T-helper 1 cell treated with Interleukin-12 subunit alpha and Interleukin-12 subunit beta and Interleukin-4 antibody, amounts not matched to agents 30 μg/mL and 1 μg/mL, for 36 hours (primary cell): ENCODE results near the gene RAVER2.
A peak's percentile ranks its signal among the peaks of the same experiment; 100 is the strongest.

Experiments used
- H3K27ac Mint-ChIP-seq: one replicate; pipeline ENCODE4 v1.8.0; 2021; ENCODE audit warnings: mild to moderate bottlenecking, mixed read lengths
- H3K27me3 Mint-ChIP-seq: one replicate; pipeline ENCODE4 v1.8.0; 2021; ENCODE audit warnings: low read depth, mixed read lengths
- H3K36me3 Mint-ChIP-seq: one replicate; pipeline ENCODE4 v1.8.0; 2021; ENCODE audit warnings: low read depth, mixed read lengths
- H3K4me1 Mint-ChIP-seq: one replicate; pipeline ENCODE4 v1.8.0; 2021; ENCODE audit warnings: low read depth, mixed read lengths
- H3K4me3 Mint-ChIP-seq: one replicate; pipeline ENCODE4 v1.8.0; 2021; ENCODE audit warnings: mild to moderate bottlenecking, moderate library complexity, mixed read lengths
- H3K9me3 Mint-ChIP-seq: one replicate; pipeline ENCODE4 v1.8.0; 2021; ENCODE audit warnings: mixed read lengths

RAVER2 gene

DNA sequence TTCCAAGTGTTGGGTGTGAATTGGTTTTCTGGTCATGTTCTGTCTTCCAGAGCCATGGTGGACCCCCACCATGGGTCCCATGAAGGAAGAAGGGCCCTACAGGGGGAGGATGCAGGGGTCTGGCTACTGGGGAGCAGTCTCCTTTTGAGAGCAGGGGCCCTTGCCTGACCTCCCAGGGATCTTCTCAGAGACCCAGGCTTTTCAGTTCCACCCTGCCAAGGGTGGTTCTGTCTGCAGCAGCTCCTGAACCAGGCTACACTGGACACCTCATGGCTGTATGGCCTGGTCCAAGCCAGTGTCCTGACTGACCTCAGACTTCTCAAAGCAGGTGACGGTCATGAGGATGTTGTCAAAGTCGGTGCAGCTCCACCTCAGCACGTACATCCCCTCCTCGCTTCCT, 112.5 kb downstream of the RAVER2 start:
- Mint-ChIP-seq H3K27ac (no peak overlapping the region), H3K27me3 (no peaks in the 10 kb centered on the region), H3K36me3 (peaks cover 52% of the 10 kb centered on the region), H3K4me3 (no peak overlapping the region), H3K4me1 (peaks cover 8% of the 10 kb centered on the region), H3K9me3 (no peaks in the 10 kb centered on the region)

DNA sequence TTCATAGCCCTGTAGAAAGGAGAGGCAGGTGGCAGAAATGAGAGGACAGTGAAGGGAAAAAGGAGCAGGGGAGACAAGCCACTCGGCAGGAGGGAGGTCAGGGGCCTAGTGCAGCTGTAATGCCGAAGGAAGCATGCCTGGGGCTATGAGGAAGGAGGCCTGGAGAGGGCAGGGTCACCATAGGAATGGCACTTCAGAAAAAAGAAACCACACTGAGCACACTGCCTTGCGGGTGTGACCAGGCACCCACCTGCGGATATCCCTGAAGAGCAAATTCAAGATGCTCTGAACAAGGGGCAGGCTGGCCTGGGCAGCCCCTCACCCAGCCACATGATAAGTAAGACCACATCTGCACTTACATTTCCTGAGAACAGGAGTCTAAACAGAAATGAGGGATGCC, 116.7 kb downstream of the RAVER2 start:
- H3K4me1 Mint-ChIP-seq = peaks cover 18% of the 10 kb centered on the region
- no peaks in the 10 kb centered on the region for H3K27me3 Mint-ChIP-seq
- H3K36me3 Mint-ChIP-seq = peaks cover 59% of the 10 kb centered on the region
- H3K27ac Mint-ChIP-seq = peak overlapping the region; percentile 43
- no peaks in the 10 kb centered on the region for H3K9me3 Mint-ChIP-seq
- H3K4me3 Mint-ChIP-seq = no peak overlapping the region

DNA sequence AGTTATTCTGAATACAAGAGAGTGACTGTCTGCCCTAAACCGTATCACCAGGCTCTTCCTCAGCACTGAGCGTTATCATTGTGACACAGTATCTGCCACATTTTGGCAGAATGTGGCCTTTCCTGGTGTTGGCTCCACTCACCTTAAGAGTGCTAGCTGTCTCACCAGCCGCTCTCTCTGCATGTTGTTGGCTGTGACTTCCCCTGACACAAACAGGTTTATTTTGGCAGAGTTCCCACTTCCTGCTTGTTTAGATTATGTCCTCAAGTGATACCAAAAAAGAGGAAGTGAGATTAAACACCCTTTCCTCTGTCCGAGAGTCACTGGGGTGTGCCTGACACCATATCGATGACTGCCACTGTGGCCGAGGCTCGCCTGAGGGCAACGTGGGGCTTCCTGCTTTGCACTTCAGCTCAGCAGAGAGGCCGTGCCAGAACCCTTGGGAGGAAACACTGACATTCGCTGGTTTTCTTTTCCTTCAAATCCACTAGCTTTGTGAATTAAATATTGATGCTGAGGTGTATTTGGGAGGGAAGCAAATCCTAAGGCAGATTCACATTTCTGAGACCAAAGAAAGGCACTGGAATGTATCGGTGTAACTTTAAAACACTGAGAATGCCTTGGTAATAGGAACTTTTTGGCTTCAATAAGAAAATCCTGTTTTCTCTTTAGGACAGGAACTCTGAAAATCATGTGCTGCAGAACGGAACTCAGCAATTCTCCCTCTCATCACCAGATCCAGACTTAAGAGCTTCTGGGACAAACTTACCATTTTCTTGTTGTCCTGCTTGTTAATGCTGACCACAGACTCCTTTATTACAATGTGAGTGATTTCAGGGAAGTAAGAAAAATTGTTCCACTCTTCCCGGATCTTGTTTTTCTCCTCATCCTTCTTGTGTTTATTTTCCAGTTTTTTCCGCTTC, 119.4 kb downstream of the RAVER2 start:
- Mint-ChIP-seq H3K4me1 (peaks cover 20% of the 10 kb centered on the region), H3K36me3 (peaks cover 57% of the 10 kb centered on the region), H3K27me3 (no peaks in the 10 kb centered on the region), H3K9me3 (no peaks in the 10 kb centered on the region), H3K27ac (peak overlapping the region; percentile 76), H3K4me3 (no peak overlapping the region)

DNA sequence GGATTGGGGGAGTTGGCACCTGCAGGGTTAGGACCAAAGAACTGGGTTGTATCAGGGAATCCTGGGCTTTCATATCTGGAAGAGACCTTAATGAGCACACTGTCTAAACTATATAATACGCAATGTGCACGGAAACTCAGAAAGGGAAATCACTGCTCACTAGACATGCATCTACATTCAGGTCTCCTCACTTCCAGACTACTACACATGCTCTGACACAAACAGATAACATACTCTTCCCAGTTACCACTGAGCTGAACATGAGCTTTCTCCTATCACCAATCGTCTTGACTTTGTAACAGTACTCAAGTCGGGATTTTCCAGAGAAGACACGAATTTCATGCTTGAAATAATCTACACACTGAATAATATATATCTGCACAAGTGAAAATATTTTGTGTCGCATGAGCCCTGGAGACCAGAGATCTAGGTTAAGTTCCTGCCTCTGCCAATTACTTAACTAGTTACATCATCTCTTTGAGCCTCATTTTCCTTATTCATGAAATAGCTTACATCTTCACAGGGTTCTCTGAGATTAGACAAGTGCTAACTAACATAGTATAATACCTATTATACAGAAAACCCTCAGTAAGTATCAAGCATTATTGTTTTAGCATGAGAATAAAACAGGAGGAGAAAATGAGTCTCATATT, 120.4 kb downstream of the RAVER2 start:
- H3K27ac Mint-ChIP-seq = peak overlapping the region; percentile 58
- H3K27me3 Mint-ChIP-seq = no peaks in the 10 kb centered on the region
- H3K4me1 Mint-ChIP-seq = peaks cover 21% of the 10 kb centered on the region
- H3K36me3 Mint-ChIP-seq = peaks cover 55% of the 10 kb centered on the region
- H3K4me3 Mint-ChIP-seq = no peak overlapping the region
- H3K9me3 Mint-ChIP-seq = no peaks in the 10 kb centered on the region

DNA sequence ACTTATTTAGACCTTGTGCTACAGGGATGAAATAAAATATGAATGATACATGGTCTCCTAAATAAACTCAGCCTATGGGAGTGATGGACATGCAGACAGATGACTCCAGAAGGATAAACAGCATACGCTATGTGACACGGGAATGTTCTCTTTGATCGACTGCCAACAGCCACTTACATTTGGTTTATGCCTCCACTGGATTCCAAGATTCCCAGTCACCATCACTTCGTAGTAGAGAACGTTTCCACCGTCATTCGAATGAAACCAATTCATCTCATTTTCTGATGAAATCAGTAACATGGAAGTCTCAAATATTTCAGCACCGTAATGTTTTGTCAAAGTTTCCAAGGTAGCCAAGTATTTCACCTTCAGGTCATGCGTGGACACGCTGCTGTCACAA, 121.8 kb downstream of the RAVER2 start:
- no peaks in the 10 kb centered on the region for H3K9me3 Mint-ChIP-seq
- H3K27me3 Mint-ChIP-seq = no peaks in the 10 kb centered on the region
- H3K4me3 Mint-ChIP-seq = no peak overlapping the region
- peaks cover 57% of the 10 kb centered on the region for H3K36me3 Mint-ChIP-seq
- H3K4me1 Mint-ChIP-seq = peaks cover 24% of the 10 kb centered on the region
- H3K27ac Mint-ChIP-seq = no peak overlapping the region

DNA sequence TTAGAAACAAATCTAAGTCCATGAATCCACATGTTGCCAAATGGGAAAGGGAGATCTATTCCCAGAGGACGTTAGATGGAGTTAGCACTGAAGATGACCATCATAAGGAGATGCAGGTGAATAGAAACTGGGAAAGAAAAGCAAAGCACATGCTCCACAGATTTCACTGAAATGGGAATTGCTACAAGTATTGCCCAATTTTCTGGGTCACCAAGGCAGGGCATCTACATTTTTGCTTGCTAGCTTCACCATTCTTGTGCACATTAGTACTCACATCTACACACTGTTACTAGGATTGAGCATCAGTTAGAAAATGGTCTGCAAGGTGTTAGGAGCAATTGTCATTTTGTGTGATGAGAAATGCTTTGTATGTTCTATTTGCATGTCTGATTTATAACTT, 122.4 kb downstream of the RAVER2 start:
- Mint-ChIP-seq H3K4me3 (no peak overlapping the region), H3K36me3 (peaks cover 61% of the 10 kb centered on the region), H3K27ac (no peak overlapping the region), H3K9me3 (no peaks in the 10 kb centered on the region), H3K4me1 (peaks cover 27% of the 10 kb centered on the region), H3K27me3 (no peaks in the 10 kb centered on the region)

DNA sequence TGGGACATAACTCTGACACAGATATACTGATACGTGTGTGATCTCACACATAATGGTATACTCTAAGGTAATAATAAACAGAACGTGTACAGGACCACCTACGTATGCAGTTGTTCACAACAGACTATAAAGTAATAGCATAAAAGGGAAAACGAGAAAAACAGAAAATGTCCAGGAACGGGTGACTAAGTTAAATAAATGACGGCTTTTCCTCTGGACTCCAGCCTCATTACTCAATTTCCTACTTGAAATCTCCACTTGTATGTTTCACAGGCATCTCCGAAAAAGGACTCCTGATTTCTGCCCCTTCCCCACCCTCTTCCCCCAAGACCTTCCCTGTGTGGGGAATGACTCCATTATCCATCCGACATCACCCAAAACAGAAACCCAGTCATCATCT, 126.4 kb downstream of the RAVER2 start:
- Mint-ChIP-seq H3K4me3 (no peak overlapping the region), H3K36me3 (peaks cover 72% of the 10 kb centered on the region), H3K27me3 (no peaks in the 10 kb centered on the region), H3K27ac (no peak overlapping the region), H3K4me1 (peaks cover 32% of the 10 kb centered on the region), H3K9me3 (no peaks in the 10 kb centered on the region)

DNA sequence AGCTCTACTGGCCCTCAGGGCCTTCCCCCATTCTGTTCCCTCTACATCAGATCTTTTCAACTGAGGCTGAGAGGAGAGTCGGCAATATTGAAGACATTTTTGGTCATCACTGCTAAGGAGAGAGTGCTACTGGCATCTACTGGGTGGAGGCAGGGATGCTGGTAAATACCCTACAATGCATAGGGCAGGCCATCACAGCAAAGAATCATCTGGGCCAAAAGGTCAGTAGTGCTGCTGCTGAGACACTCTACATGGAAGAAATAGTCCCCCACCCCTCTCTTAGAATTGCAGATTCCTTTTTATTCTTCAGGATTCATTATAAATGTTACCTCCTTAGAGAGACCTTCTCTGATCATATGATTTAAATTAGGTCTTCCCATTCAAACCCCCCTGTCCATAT, 127.2 kb downstream of the RAVER2 start:
- peaks cover 69% of the 10 kb centered on the region for H3K36me3 Mint-ChIP-seq

DNA sequence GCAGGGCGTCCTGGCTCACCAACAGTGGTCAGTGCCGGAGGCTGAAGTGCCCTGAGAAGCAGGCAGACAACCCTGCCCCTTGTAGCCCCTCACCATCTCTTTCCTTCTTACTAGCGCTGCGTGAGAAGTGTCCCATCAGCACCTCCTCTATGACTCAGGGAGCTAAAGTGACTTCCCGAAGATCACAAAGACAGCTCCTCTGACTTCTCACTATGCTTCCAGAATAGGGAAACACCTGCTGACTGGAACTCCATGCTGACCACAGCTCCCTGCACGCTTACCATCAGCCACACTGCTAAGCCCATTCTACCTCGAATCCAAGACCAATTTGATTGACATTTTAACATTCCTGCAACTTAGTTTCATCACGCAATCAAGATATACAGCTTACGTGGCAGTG, 128.7 kb downstream of the RAVER2 start:
- H3K36me3 Mint-ChIP-seq = peaks cover 71% of the 10 kb centered on the region
- peaks cover 53% of the 10 kb centered on the region for H3K4me1 Mint-ChIP-seq
- no peak overlapping the region for H3K4me3 Mint-ChIP-seq
- no peaks in the 10 kb centered on the region for H3K27me3 Mint-ChIP-seq
- H3K9me3 Mint-ChIP-seq = no peaks in the 10 kb centered on the region
- H3K27ac Mint-ChIP-seq = no peak overlapping the region

More for the DNA sequence above, 127.2 kb downstream of the RAVER2 start:
- H3K27me3 Mint-ChIP-seq = no peaks in the 10 kb centered on the region
- no peak overlapping the region for H3K4me3 Mint-ChIP-seq
- peaks cover 40% of the 10 kb centered on the region for H3K4me1 Mint-ChIP-seq
- H3K27ac Mint-ChIP-seq = no peak overlapping the region
- H3K9me3 Mint-ChIP-seq = no peaks in the 10 kb centered on the region

DNA sequence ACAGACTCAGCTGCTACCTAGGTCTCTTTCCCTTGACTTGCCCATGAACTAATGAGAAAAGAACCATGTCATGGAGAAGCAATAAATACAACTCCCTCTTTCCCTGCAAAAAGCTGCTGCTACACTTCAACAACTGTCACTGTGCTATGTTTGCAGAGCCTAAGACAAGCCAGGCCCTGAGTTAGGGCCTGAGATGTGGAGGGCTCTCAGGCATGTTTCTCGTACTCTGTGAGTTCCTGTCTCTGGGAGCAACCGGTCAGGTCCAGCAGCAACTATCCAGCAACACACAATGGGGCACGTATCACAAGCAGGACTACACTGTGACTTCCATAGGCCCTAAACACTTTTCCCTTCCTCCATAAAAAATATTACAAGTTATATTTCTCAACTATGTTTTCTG, 129.8 kb downstream of the RAVER2 start:
- H3K36me3 Mint-ChIP-seq = peaks cover 66% of the 10 kb centered on the region
- H3K4me3 Mint-ChIP-seq = no peak overlapping the region
- no peaks in the 10 kb centered on the region for H3K9me3 Mint-ChIP-seq
- H3K27me3 Mint-ChIP-seq = no peaks in the 10 kb centered on the region
- H3K27ac Mint-ChIP-seq = peak overlapping the region; percentile 14
- peaks cover 58% of the 10 kb centered on the region for H3K4me1 Mint-ChIP-seq

DNA sequence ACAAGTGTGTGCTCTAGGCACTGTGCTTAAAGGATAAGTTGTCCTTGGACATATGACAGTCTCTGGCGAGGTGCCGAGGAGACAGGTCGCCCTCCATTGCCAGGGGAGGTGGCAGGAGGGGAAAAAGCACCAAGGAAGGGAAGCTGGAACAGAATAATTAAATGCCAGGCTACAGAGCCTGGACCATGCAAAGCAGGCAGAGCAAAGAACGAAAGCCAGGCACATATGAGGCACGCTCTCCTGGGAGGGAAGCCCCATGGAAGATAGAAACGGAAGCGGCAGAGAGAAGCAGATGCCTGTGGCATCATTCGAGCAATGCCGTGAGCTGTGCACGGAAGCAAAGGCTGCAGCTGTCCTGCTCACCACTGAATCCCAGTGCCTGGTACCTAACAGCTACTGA, 130.2 kb downstream of the RAVER2 start:
- Mint-ChIP-seq H3K4me1 (peaks cover 60% of the 10 kb centered on the region), H3K27ac (peak overlapping the region; percentile 13), H3K9me3 (no peaks in the 10 kb centered on the region), H3K36me3 (peaks cover 65% of the 10 kb centered on the region), H3K27me3 (no peaks in the 10 kb centered on the region), H3K4me3 (no peak overlapping the region)

DNA sequence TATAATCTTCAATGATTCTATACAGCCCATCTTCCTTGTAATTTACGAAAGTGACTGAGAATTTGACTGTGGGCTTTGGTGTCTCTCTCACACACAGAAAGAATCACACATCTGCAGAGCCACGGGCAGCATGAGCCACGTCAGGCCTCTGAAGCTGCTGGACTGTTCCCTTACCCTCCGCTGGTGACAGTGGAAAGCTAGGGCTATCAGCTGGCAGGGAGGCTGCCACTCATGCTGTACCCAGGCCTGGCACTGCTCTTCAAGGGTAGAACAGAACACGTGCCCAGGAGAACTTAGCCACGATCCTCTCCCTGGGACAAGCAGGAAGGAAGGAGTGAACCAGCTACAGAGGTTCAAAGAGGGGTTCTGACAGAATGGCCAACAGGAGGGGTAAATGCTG, 130.7 kb downstream of the RAVER2 start:
- peaks cover 63% of the 10 kb centered on the region for H3K36me3 Mint-ChIP-seq
- H3K9me3 Mint-ChIP-seq = no peaks in the 10 kb centered on the region
- peaks cover 61% of the 10 kb centered on the region for H3K4me1 Mint-ChIP-seq
- peak overlapping the region; percentile 28 for H3K4me3 Mint-ChIP-seq
- H3K27ac Mint-ChIP-seq = peak overlapping the region; percentile 62
- H3K27me3 Mint-ChIP-seq = no peaks in the 10 kb centered on the region

DNA sequence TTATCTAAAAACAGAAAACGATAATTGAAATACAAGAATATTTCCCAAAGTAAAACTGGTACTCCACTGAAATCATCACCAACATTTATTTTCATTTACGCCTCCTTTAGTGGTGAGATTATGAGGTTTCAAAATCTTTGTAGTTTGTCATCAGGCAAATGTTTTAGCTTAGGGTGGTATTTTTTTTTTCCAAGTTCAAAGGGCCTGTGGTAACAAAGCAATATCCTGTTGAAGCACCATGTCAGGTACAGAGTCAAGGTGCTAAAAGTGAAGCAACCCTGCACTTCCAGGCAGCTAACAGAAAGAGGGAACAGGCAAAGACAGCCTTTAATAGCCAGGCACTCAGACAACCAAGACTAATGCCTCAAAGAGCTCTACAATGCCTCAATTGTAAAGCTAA, 132.3 kb downstream of the RAVER2 start:
- Mint-ChIP-seq H3K27ac (peak overlapping the region; percentile 58), H3K4me1 (peaks cover 60% of the 10 kb centered on the region), H3K36me3 (peaks cover 59% of the 10 kb centered on the region), H3K9me3 (no peaks in the 10 kb centered on the region), H3K27me3 (no peaks in the 10 kb centered on the region), H3K4me3 (peak overlapping the region; percentile 52)

DNA sequence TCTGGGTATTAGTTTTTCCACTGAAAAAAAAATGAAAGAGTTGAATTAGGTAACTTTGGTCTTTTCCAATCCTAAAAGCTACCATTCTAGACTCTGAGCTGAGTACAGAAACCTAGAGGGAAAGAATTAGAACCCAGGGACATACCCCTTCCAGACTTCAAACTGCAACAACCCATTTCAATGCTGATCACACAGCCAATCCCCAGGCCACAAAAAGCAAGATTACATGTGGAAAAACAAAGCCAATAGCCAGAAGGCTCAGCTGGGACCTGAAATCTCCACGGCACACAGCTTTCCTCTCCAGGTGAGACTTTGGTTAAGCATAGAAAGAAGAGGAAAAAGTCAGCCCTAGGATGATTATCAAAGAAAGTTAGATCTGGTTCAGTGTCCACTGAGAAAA, 132.7 kb downstream of the RAVER2 start:
- no peaks in the 10 kb centered on the region for H3K27me3 Mint-ChIP-seq
- peak overlapping the region; percentile 58 for H3K27ac Mint-ChIP-seq
- H3K36me3 Mint-ChIP-seq = peaks cover 57% of the 10 kb centered on the region
- peaks cover 58% of the 10 kb centered on the region for H3K4me1 Mint-ChIP-seq
- H3K4me3 Mint-ChIP-seq = peak overlapping the region; percentile 52
- H3K9me3 Mint-ChIP-seq = no peaks in the 10 kb centered on the region

DNA sequence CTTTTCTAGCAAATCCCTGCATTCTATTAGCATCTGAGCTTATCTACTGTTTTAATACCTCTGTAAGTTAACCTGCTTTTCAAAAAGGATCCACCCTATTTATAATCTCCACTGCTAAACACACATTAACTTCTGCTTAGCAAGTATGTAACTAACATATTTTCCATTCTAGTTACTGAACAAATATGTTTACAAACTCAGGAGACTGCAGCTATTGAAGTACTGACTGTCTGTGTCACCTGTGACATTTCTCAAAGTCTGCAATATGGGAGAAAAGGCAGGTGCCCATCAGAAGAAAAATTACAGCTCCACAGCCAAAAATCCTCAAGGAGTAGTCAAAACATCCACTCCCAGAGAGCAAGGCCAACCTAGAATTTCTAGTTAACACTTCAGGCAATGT, 133.2 kb downstream of the RAVER2 start:
- peaks cover 60% of the 10 kb centered on the region for H3K4me1 Mint-ChIP-seq
- peaks cover 56% of the 10 kb centered on the region for H3K36me3 Mint-ChIP-seq
- no peak overlapping the region for H3K4me3 Mint-ChIP-seq
- H3K27me3 Mint-ChIP-seq = no peaks in the 10 kb centered on the region
- peak overlapping the region; percentile 58 for H3K27ac Mint-ChIP-seq
- H3K9me3 Mint-ChIP-seq = no peaks in the 10 kb centered on the region
